ENCODE data around the gene LEAP2. TPM values are rescaled to one million over a fixed set of nuclear protein-coding genes. Genes with fewer than 3 reads are reported as not detected.
"Not testable (repeated sequence)": the region's sequence is repeated elsewhere in the genome, so short reads cannot be mapped to it uniquely, and the experiment has no call there.

The LEAP2 gene
- total RNA-seq, 1 donor from 2014 or later, result 2.1 TPM

- no peaks in the 10 kb centered on the region for H3K9me3 ChIP-seq (ENCODE audit: control insufficient read depth in 3 of 3, low read length in 3 of 3)
- H3K4me3 ChIP-seq (ENCODE audit: low read length in 3 of 3), result no peak overlapping the region
- no peaks in the 10 kb centered on the region for H3K36me3 ChIP-seq (ENCODE audit: control insufficient read depth in 3 of 3, insufficient read depth in 3 of 3, low read length in 3 of 3)
- peaks cover 0 to 7% (median 5%) of the 10 kb centered on the region in 3 donors for H3K4me1 ChIP-seq (ENCODE audit: control insufficient read depth in 3 of 3, insufficient read depth in 3 of 3, low read length in 3 of 3)
- no peak overlapping the region for H3K9ac ChIP-seq (ENCODE audit: low read depth in 1 of 3, low read length in 3 of 3)
- H3K27ac ChIP-seq (ENCODE audit: low read depth, low read length), result peak overlapping the region; percentile 40
- H3K27me3 ChIP-seq (ENCODE audit: control insufficient read depth in 3 of 3, insufficient read depth in 3 of 3, low read length in 3 of 3), result no peaks in the 10 kb centered on the region
Measured at GRCh38 chr5:132840896-132841295, 32.6 kb upstream of the LEAP2 start.

- H3K4me3 ChIP-seq (ENCODE audit: low read length in 3 of 3), result no peak overlapping the region
Measured at GRCh38 chr5:132841305-132841704, 32.2 kb upstream of the LEAP2 start.

GRCh38 chr5:132848270-132848669 is 25.2 kb upstream of the LEAP2 start:
- Histone ChIP-seq H3K9me3 (ENCODE audit: control insufficient read depth in 3 of 3, low read length in 3 of 3) (no peaks in the 10 kb centered on the region), H3K9ac (ENCODE audit: low read depth in 1 of 3, low read length in 3 of 3) (no peak overlapping the region), H3K36me3 (ENCODE audit: control insufficient read depth in 3 of 3, insufficient read depth in 3 of 3, low read length in 3 of 3) (no peaks in the 10 kb centered on the region), H3K4me3 (ENCODE audit: low read length in 3 of 3) (no peak overlapping the region), H3K4me1 (ENCODE audit: control insufficient read depth in 3 of 3, insufficient read depth in 3 of 3, low read length in 3 of 3) (no peaks in the 10 kb centered on the region), H3K27me3 (ENCODE audit: control insufficient read depth in 3 of 3, insufficient read depth in 3 of 3, low read length in 3 of 3) (no peaks in the 10 kb centered on the region), H3K27ac (ENCODE audit: low read depth, low read length) (no peak overlapping the region)

More at GRCh38 chr5:132841305-132841704, 32.2 kb upstream of the LEAP2 start:
- H3K9me3 ChIP-seq (ENCODE audit: control insufficient read depth in 3 of 3, low read length in 3 of 3), result no peaks in the 10 kb centered on the region
- H3K4me1 ChIP-seq (ENCODE audit: control insufficient read depth in 3 of 3, insufficient read depth in 3 of 3, low read length in 3 of 3), result peaks cover 0 to 7% (median 5%) of the 10 kb centered on the region in 3 donors
- no peak overlapping the region for H3K9ac ChIP-seq (ENCODE audit: low read depth in 1 of 3, low read length in 3 of 3)
- H3K27ac ChIP-seq (ENCODE audit: low read depth, low read length), result no peak overlapping the region
- H3K27me3 ChIP-seq (ENCODE audit: control insufficient read depth in 3 of 3, insufficient read depth in 3 of 3, low read length in 3 of 3), result no peaks in the 10 kb centered on the region
- no peaks in the 10 kb centered on the region for H3K36me3 ChIP-seq (ENCODE audit: control insufficient read depth in 3 of 3, insufficient read depth in 3 of 3, low read length in 3 of 3)

- Histone ChIP-seq H3K27ac (ENCODE audit: low read depth, low read length) (no peak overlapping the region), H3K9ac (ENCODE audit: low read depth in 1 of 3, low read length in 3 of 3) (no peak overlapping the region), H3K9me3 (ENCODE audit: control insufficient read depth in 3 of 3, low read length in 3 of 3) (no peaks in the 10 kb centered on the region), H3K27me3 (ENCODE audit: control insufficient read depth in 3 of 3, insufficient read depth in 3 of 3, low read length in 3 of 3) (no peaks in the 10 kb centered on the region), H3K4me3 (ENCODE audit: low read length in 3 of 3) (no peak overlapping the region), H3K4me1 (ENCODE audit: control insufficient read depth in 3 of 3, insufficient read depth in 3 of 3, low read length in 3 of 3) (no peaks in the 10 kb centered on the region), H3K36me3 (ENCODE audit: control insufficient read depth in 3 of 3, insufficient read depth in 3 of 3, low read length in 3 of 3) (no peaks in the 10 kb centered on the region)
Measured at GRCh38 chr5:132849347-132849746, 24.1 kb upstream of the LEAP2 start.

- Histone ChIP-seq H3K27me3 (ENCODE audit: control insufficient read depth in 3 of 3, insufficient read depth in 3 of 3, low read length in 3 of 3) (no peaks in the 10 kb centered on the region), H3K4me1 (ENCODE audit: control insufficient read depth in 3 of 3, insufficient read depth in 3 of 3, low read length in 3 of 3) (no peaks in the 10 kb centered on the region), H3K9ac (ENCODE audit: low read depth in 1 of 3, low read length in 3 of 3) (no peak overlapping the region), H3K9me3 (ENCODE audit: control insufficient read depth in 3 of 3, low read length in 3 of 3) (no peaks in the 10 kb centered on the region), H3K4me3 (ENCODE audit: low read length in 3 of 3) (no peak overlapping the region), H3K36me3 (ENCODE audit: control insufficient read depth in 3 of 3, insufficient read depth in 3 of 3, low read length in 3 of 3) (no peaks in the 10 kb centered on the region), H3K27ac (ENCODE audit: low read depth, low read length) (no peak overlapping the region)
Measured at GRCh38 chr5:132850066-132850465, 23.4 kb upstream of the LEAP2 start.

- Histone ChIP-seq H3K9me3 (ENCODE audit: control insufficient read depth in 3 of 3, low read length in 3 of 3) (no peaks in the 10 kb centered on the region), H3K4me3 (ENCODE audit: low read length in 3 of 3) (no peak overlapping the region), H3K9ac (ENCODE audit: low read depth in 1 of 3, low read length in 3 of 3) (no peak overlapping the region), H3K27me3 (ENCODE audit: control insufficient read depth in 3 of 3, insufficient read depth in 3 of 3, low read length in 3 of 3) (no peaks in the 10 kb centered on the region), H3K27ac (ENCODE audit: low read depth, low read length) (no peak overlapping the region), H3K36me3 (ENCODE audit: control insufficient read depth in 3 of 3, insufficient read depth in 3 of 3, low read length in 3 of 3) (no peaks in the 10 kb centered on the region), H3K4me1 (ENCODE audit: control insufficient read depth in 3 of 3, insufficient read depth in 3 of 3, low read length in 3 of 3) (no peaks in the 10 kb centered on the region)
Measured at GRCh38 chr5:132853323-132853722, 20.1 kb upstream of the LEAP2 start.

- no peak overlapping the region for H3K9ac ChIP-seq (ENCODE audit: low read depth in 1 of 3, low read length in 3 of 3)
Measured at GRCh38 chr5:132853790-132854189, 19.7 kb upstream of the LEAP2 start.

GRCh38 chr5:132854301-132854700 is 19.2 kb upstream of the LEAP2 start:
- H3K4me3 ChIP-seq (ENCODE audit: low read length in 3 of 3), result no peak overlapping the region
- no peaks in the 10 kb centered on the region for H3K36me3 ChIP-seq (ENCODE audit: control insufficient read depth in 3 of 3, insufficient read depth in 3 of 3, low read length in 3 of 3)
- no peaks in the 10 kb centered on the region for H3K27me3 ChIP-seq (ENCODE audit: control insufficient read depth in 3 of 3, insufficient read depth in 3 of 3, low read length in 3 of 3)
- no peak overlapping the region for H3K27ac ChIP-seq (ENCODE audit: low read depth, low read length)
- H3K4me1 ChIP-seq (ENCODE audit: control insufficient read depth in 3 of 3, insufficient read depth in 3 of 3, low read length in 3 of 3), result no peaks in the 10 kb centered on the region
- H3K9ac ChIP-seq (ENCODE audit: low read depth in 1 of 3, low read length in 3 of 3), result no peak overlapping the region
- H3K9me3 ChIP-seq (ENCODE audit: control insufficient read depth in 3 of 3, low read length in 3 of 3), result no peaks in the 10 kb centered on the region

More at GRCh38 chr5:132853790-132854189, 19.7 kb upstream of the LEAP2 start:
- H3K9me3 ChIP-seq (ENCODE audit: control insufficient read depth in 3 of 3, low read length in 3 of 3), result no peaks in the 10 kb centered on the region
- no peaks in the 10 kb centered on the region for H3K36me3 ChIP-seq (ENCODE audit: control insufficient read depth in 3 of 3, insufficient read depth in 3 of 3, low read length in 3 of 3)
- no peak overlapping the region for H3K4me3 ChIP-seq (ENCODE audit: low read length in 3 of 3)
- H3K4me1 ChIP-seq (ENCODE audit: control insufficient read depth in 3 of 3, insufficient read depth in 3 of 3, low read length in 3 of 3), result no peaks in the 10 kb centered on the region
- no peaks in the 10 kb centered on the region for H3K27me3 ChIP-seq (ENCODE audit: control insufficient read depth in 3 of 3, insufficient read depth in 3 of 3, low read length in 3 of 3)
- no peak overlapping the region for H3K27ac ChIP-seq (ENCODE audit: low read depth, low read length)

GRCh38 chr5:132854992-132855391 is 18.5 kb upstream of the LEAP2 start:
- not testable (repeated sequence) for H3K27me3 ChIP-seq (ENCODE audit: control insufficient read depth in 3 of 3, insufficient read depth in 3 of 3, low read length in 3 of 3); H3K9ac ChIP-seq (ENCODE audit: low read depth in 1 of 3, low read length in 3 of 3); H3K36me3 ChIP-seq (ENCODE audit: control insufficient read depth in 3 of 3, insufficient read depth in 3 of 3, low read length in 3 of 3); H3K9me3 ChIP-seq (ENCODE audit: control insufficient read depth in 3 of 3, low read length in 3 of 3); H3K4me1 ChIP-seq (ENCODE audit: control insufficient read depth in 3 of 3, insufficient read depth in 3 of 3, low read length in 3 of 3); H3K27ac ChIP-seq (ENCODE audit: low read depth, low read length); H3K4me3 ChIP-seq (ENCODE audit: low read length in 3 of 3)

GRCh38 chr5:132856011-132856410 is 17.5 kb upstream of the LEAP2 start:
- Histone ChIP-seq H3K4me3 (ENCODE audit: low read length in 3 of 3) (no peak overlapping the region), H3K27ac (ENCODE audit: low read depth, low read length) (no peak overlapping the region), H3K9ac (ENCODE audit: low read depth in 1 of 3, low read length in 3 of 3) (no peak overlapping the region), H3K36me3 (ENCODE audit: control insufficient read depth in 3 of 3, insufficient read depth in 3 of 3, low read length in 3 of 3) (no peaks in the 10 kb centered on the region), H3K4me1 (ENCODE audit: control insufficient read depth in 3 of 3, insufficient read depth in 3 of 3, low read length in 3 of 3) (no peaks in the 10 kb centered on the region), H3K27me3 (ENCODE audit: control insufficient read depth in 3 of 3, insufficient read depth in 3 of 3, low read length in 3 of 3) (no peaks in the 10 kb centered on the region), H3K9me3 (ENCODE audit: control insufficient read depth in 3 of 3, low read length in 3 of 3) (no peaks in the 10 kb centered on the region)

Data from skeletal muscle tissue (tissue), 4 donors.